Smooth muscle cell of bladder (primary cell): Measurements from ENCODE around the gene IGF1R. TPM values are rescaled to one million over a fixed set of nuclear protein-coding genes. Genes with fewer than 3 reads are reported as not detected.

ENCODE experiments used
- total RNA-seq: library from RNA; depleted of rRNA; stranded (reverse); fragments of >200 nt; gene quantifications from 2 replicates; pipeline ENCODE4 v1.2.3, GENCODE V29; 2014

Gene IGF1R
- total RNA-seq = 33.7 and 39.3 TPM in 2 replicates

GRCh38 chr15:98647774-98648653, at the start of gene IGF1R:
TSS of gene IGF1R (plus strand) at chr15:98648539. CDS start at chr15:98649582, 1,043 bp downstream.

